Esophagus muscularis mucosa (tissue), 4 donors: ENCODE measurements around the gene MCOLN3.
"Not testable (repeated sequence)": the region's sequence is repeated elsewhere in the genome, so short reads cannot be mapped to it uniquely, and the experiment has no call there.

Source experiments
- EP300 ChIP-seq: sonication (generic); formaldehyde crosslinking; IDR thresholded peaks from one replicate; pipeline ENCODE4 v1.6.1; 2017; ENCODE audit warnings: antibody characterized with exemption
- POLR2A ChIP-seq: fragments of 450-650 bp; IDR thresholded peaks from one replicate; pipeline ENCODE4 v1.6.1; 2017; ENCODE audit warnings: antibody characterized with exemption, moderate library complexity, mild to moderate bottlenecking, low read depth
- POLR2AphosphoS5 ChIP-seq, 2 donors: sonication (generic); formaldehyde crosslinking; IDR thresholded peaks; one replicate each; pipeline ENCODE4 v1.6.1; 2017; ENCODE audit warnings: antibody characterized with exemption in 2 of 2
- TF ChIP-seq, protein P1 (sequence below), 3 experiments: fragments of 200-600 bp in 2 of 3; fragments of 450-650 bp in 1 of 3; sonication (generic) in 2 of 3; IDR thresholded peaks; one replicate each; pipeline ENCODE4 v1.5.1; 2017 to 2019; ENCODE audit warnings: antibody characterized with exemption in 3 of 3, mild to moderate bottlenecking in 2 of 3, moderate library complexity in 1 of 3

DNA sequence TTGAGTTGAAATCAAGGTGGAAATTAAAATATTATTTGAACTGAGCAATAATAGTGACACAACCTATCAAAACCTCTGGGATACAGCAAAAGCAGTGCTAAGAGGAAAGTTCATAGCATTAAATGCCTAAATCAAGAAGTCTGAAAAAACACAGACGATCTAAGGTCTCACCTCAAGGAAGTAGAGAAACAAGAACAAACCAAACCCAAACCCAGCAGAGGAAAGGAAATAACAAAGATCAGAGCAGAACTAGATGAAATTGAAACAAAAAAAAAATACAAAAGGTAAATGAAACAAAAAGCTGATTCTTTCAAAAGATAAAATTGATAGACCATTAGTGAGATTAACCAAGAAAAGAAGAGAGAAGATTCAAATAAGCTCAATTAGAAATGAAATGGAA, 42.7 kb downstream of the MCOLN3 start:
- TF ChIP-seq, protein P1, sequence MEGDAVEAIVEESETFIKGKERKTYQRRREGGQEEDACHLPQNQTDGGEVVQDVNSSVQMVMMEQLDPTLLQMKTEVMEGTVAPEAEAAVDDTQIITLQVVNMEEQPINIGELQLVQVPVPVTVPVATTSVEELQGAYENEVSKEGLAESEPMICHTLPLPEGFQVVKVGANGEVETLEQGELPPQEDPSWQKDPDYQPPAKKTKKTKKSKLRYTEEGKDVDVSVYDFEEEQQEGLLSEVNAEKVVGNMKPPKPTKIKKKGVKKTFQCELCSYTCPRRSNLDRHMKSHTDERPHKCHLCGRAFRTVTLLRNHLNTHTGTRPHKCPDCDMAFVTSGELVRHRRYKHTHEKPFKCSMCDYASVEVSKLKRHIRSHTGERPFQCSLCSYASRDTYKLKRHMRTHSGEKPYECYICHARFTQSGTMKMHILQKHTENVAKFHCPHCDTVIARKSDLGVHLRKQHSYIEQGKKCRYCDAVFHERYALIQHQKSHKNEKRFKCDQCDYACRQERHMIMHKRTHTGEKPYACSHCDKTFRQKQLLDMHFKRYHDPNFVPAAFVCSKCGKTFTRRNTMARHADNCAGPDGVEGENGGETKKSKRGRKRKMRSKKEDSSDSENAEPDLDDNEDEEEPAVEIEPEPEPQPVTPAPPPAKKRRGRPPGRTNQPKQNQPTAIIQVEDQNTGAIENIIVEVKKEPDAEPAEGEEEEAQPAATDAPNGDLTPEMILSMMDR (IDR thresholded peaks at IDR 0.05) = not testable (repeated sequence)
- not testable (repeated sequence) for TF ChIP-seq POLR2A; POLR2AphosphoS5 (IDR thresholded peaks at IDR 0.05); EP300
